ENCODE results near the gene TAOK2. TPM values are rescaled to one million over a fixed set of nuclear protein-coding genes. Genes with fewer than 3 reads are reported as not detected.

TAOK2 gene
- total RNA-seq, 1 experiment from 2014 or later, result 99.4 TPM

- in situ Hi-C loops (cut with HindIII; ENCODE audit: low pct_unique_long_range_greater_than_20kb, low sequenced_read_pairs), result no loop called here
- DNase-seq (ENCODE audit: low read depth, low spot score) (no peak), ATAC-seq (peak; percentile 62)
- no peak overlapping the region for H3K4me3 ChIP-seq (ENCODE audit: low read depth in 2 of 2, low read length in 2 of 2)
- no peaks in the 10 kb centered on the region for H3K27me3 ChIP-seq (ENCODE audit: control insufficient read depth, insufficient read depth, low read length)
- BruUV-seq (replicated peaks), result no TSS peak
- no peaks in the 10 kb centered on the region for H3K36me3 ChIP-seq (ENCODE audit: control insufficient read depth, insufficient read depth, low read length)
- ChIA-PET CTCF (interaction anchor here (1.0 kb wide), 1 partner anchor 15 kb away, joined by 3 read pairs; no protein-coding TSS in a partner anchor), POLR2A (interaction anchor here (0.5 kb wide), 1 partner anchor 31 kb away, joined by 4 read pairs; the partner anchor contains the start of gene TAOK2)
- intact Hi-C loops (cut with micrococcal nuclease; ENCODE audit: unreplicated experiment), result no loop called here
- H3K4me1 ChIP-seq (ENCODE audit: control insufficient read depth, insufficient read depth, low read length), result 0 out of 2 replicates have a peak, but pooled peaks cover 3% of the 10 kb centered on the region
- no peak for TF ChIP-seq POLR2AphosphoS5 (IDR thresholded peaks at IDR 0.05; ENCODE audit: low read depth, low read length)
- H3K27ac ChIP-seq (ENCODE audit: low read length), result no peak overlapping the region
- no peaks in the 10 kb centered on the region for H3K9me3 ChIP-seq (ENCODE audit: control insufficient read depth, insufficient read depth, low read depth, low read length)
These were observed 31.2 kb downstream of the TAOK2 start for GRCh38 chr16:30004811-30005242.

DNA sequence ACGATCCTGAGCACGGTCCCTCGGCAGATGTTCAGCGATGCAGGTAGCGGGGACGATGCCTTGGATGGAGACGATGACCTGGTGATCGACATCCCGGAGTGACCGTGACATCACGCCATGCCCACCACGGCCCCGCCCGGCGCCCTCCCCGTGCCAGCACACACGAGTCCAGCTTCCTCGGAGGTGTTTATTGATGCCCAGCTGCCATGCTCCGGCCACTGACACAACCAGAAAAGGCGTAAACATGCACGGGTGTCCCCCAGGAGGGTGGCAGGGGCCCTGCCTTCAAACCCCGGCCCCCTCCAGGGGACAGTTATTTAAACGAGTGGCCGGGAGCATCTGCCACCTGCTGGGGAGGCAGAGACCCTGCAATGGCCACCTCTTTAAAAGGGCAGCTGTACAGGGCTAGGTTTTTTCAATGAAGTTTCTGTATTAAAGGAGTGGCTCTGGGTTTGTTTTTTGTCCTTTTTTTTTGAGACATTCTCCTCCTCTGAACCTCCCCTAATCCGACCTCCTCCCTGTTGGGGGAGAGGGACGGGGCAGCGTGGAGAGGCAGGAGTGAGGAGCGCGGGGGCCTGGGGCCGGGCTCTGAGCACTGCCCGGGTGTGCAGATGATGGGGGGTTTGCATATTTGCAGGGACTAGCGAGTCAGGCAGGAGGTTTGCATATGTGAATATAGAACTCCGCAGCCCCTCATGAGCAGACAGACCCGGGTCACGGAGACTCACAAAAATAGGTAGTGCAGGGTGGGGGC lies 31.9 kb downstream of the TAOK2 start:
- H3K27ac ChIP-seq (ENCODE audit: low read length), result no peak overlapping the region

More for the DNA sequence above, 31.9 kb downstream of the TAOK2 start:
- Histone ChIP-seq H3K4me3 (ENCODE audit: low read depth in 2 of 2, low read length in 2 of 2) (no peak overlapping the region), H3K9me3 (ENCODE audit: control insufficient read depth, insufficient read depth, low read depth, low read length) (no peaks in the 10 kb centered on the region), H3K27me3 (ENCODE audit: control insufficient read depth, insufficient read depth, low read length) (no peaks in the 10 kb centered on the region), H3K4me1 (ENCODE audit: control insufficient read depth, insufficient read depth, low read length) (0 out of 2 replicates have a peak, but pooled peaks cover 3% of the 10 kb centered on the region), H3K36me3 (ENCODE audit: control insufficient read depth, insufficient read depth, low read length) (no peaks in the 10 kb centered on the region)
- no peak for TF ChIP-seq TCF7L2 (IDR thresholded peaks at IDR 0.05; ENCODE audit: low read depth, low read length)
- no peak for TF ChIP-seq REST (IDR thresholded peaks at IDR 0.05; ENCODE audit: insufficient read depth in 1 of 2, low read depth in 2 of 2, low read length in 1 of 2)
- TF ChIP-seq POLR2AphosphoS5 (IDR thresholded peaks at IDR 0.05; ENCODE audit: low read depth, low read length), result no peak
- no peak for TF ChIP-seq SIN3A (IDR thresholded peaks at IDR 0.05; ENCODE audit: borderline replicate concordance, insufficient read depth, low read depth, low read length)
- TF ChIP-seq CTCF (IDR thresholded peaks at IDR 0.05), result peak; percentile 92
- intact Hi-C loops (cut with micrococcal nuclease; ENCODE audit: unreplicated experiment) (no loop called here), in situ Hi-C loops (cut with HindIII; ENCODE audit: low pct_unique_long_range_greater_than_20kb, low sequenced_read_pairs) (no loop called here)
- CTCF ChIA-PET, result interaction anchor here (0.6 to 1.0 kb wide), 2 partner anchors 13 to 16 kb away, joined by 3 to 7 read pairs; no protein-coding TSS in a partner anchor
- BruUV-seq (replicated peaks), result no TSS peak
- POLR2A ChIA-PET, result interaction anchor here (0.5 kb wide), 1 partner anchor 32 kb away, joined by 4 read pairs; the partner anchor contains the start of gene TAOK2
- DNase-seq (ENCODE audit: low read depth, low spot score) (no peak), ATAC-seq (peak; percentile 60)

Data from Panc1 (cell line).